NOMO-1 treated with DMSO at 0.1 percent for 48 hours (cell line): ENCODE measurements around the gene APOB.
"Not testable (repeated sequence)": the region's sequence is repeated elsewhere in the genome, so short reads cannot be mapped to it uniquely, and the experiment has no call there.

ENCODE experiments used
- DNase-seq: peaks from one replicate; lab custom pipeline; 2025; ENCODE audit not compliant: unreplicated experiment; lab: John Stamatoyannopoulos, UW

APOB gene

DNA sequence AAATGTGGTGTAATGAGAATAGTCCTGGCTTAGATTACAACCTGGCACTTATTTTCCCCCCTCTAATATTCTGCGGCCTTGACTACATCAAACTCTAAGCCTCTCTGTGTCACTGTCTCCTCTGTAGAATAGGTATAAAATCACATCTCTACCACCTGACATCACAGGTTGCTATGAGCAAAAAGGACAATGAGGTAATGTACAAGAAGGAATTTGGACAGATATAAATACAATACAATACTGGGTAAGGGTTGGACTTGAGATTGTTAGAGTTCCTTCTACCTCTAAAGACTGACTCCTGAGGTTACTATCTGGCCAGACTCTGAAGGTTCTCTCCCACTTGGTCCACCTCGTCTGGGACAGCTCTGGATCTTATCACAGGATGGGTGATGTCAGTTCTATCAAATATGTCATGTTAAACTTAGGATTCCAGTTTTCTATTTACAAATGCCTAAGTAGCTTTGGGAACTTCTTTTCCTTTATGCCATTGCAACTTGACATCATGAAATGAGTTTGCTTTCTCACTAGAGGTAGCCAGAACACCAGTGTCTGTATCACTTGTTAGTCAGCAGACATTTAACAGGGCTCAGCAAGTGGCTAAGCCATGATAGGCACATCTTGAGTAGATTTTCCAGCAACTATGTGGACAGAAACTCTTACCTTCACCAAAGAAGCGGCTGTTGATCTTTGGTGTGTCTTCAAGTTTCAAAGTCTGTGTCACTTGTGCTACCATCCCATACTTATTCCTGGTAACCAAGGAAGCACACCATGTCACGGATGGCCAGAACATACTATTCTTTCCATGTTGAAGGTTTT lies 9.5 kb downstream of the APOB start:
- no peak for DNase-seq

DNA sequence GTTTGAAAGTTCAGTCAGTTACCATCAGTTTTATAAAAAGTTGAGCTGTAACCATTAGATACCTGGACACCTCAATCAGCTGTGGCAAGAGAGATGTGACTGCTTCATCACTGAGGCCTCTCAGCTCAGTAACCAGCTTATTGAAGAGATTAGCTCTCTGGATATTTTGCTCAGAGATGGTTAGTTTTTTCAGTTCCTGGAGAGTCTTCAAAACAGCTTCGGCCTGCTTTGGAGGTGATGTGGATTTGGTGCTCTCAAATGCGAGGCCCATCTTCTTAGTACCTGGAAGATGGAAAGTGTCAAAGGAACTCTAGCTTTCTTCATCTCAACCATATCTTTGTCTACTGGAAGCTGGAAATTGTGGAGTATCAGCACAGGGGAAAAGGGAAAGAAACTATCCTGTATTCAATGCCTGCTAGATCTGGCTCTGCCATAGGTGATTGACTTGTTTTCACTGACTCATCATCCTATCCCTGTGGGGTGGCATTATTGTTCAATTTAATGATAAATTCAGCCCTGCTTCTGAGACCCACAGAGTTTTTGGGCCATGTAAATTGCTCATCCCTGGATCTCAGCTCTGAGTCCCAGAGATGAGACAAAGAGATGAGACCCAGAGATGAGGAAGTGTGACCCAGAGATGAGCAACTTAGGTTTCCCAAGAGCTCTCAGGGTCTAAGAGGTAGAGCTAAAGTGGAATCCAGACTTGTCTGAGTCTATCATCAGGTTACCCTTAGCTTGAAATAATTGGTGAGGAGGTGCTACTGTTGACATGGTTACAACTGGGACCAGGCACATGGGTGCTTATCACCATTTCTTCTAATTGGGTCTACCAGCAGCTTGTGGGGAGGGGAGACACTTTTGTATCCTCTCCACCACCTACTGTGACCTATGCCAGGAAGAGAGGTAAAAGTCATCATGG lies 10.4 kb downstream of the APOB start:
- no peak for DNase-seq

DNA sequence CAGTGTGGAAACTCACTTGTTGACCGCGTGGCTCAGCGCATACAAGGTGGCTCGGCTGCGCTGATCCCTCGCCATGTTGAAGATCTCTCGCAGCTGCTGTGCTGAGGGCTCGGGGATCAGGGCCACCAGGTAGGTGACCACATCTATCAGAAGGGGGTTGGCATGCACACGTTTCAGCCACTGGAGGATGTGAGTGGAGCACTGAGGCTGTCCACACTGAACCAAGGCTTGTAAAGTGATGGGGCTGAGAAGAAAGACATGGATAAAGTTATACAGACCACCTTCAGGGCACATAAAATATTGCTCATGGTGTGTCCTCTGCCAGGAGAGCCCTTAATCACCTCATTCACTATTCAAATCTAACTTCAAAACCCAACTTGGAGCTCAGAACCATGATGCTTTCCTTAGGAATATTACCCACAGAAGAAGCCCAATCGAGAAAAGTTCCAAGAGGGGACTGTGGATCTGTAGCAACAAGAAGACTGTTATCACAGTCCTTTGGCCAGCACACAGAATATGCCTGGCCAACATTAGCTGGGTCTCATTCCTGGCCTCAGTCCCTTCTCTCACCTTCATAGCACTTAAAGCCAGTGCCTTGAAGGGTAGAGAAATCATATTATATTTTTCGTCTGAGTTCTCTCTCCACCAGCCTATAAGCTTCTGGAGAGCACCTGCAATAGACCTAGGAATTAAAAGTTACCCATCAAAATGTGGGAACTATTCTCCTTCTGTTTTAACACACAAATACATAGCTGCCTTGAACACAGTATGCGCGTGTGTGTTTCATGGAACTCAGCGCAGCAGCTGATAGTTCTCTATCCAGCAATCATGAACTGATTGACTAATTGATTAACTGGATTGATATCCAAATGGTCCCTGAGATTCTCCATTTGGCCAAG lies 11.3 kb downstream of the APOB start:
- no peak for DNase-seq

DNA sequence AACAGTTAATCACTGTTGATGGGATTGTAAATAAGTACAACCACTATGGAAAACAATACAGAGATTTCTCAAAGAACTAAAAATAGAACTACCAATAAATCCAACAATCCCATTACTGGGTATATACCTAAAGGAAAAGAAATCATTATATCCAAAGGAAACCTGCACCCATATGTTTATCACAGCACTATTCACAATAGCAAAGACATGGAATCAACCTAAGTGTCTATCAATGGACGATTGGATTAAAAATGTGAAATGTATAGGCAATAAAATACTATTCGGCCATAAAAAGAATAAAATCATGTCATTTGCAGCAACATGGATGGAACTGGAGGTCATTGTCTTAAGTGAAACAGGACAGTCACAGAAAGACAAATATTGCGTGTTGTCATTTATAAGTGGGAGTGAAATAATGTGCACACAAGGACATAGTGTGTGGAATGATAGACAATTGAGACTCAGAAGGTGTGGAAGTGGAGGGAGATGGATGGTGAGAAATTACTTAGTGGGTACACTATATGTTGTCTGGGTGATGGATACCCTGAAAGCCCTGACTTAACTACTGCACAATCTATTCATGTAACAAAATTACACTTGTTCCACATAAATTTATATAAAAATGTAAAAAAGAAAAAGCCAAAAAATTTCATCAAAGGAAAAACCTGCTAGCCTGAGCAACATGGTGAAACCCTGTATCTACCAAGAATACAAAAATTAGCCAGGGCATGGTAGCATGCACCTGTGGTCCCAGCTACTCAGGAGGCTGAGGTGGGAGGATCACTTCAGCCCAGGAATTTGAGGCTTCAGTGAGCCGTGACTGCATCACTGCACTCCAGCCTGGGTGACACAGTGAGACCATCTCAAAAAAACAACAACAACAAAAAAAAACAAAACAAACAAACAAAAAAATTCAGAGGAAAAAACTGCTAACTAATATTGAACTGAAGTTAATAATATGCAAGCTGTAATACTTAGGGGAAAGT lies 12.6 kb downstream of the APOB start:
- DNase-seq, result no peak

DNA sequence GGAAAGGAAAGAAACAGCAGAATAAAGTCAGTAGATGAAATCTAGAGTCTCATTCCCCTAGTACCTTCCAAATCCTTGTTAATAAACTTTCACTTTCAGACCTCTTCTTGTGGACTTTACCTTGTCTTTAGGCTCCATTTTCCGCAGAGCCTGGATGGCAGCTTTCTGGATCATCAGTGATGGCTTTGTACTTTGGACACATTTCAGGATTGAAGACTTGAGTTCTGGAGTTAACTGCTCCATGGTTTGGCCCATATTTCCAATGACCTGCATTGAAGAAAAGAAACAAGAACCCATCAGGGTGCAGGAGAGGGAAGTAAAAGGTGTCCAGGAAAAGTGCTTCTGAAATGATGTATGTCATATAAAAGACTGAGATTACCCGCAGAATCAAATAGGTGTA lies 14.4 kb downstream of the APOB start:
- DNase-seq, result no peak

DNA sequence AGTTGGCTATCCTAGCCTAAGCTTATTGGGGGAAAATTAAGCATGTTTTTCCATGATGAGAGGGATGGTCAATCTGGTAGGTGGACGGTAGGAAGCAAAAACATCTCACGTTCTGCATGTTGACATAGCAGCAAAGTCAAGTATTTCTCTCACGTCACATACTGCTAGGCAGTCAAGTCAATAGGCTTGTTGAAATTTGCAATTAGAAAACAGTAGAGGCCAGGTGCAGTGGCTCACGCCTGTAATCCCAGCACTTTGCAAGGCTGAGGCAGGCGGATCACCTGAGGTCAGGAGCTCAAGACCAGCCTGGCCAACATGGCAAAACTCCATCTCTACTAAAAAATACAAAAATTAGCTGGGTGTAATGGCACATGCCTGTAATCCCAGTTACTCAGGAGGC lies 14.9 kb downstream of the APOB start:
- not testable (repeated sequence) for DNase-seq

DNA sequence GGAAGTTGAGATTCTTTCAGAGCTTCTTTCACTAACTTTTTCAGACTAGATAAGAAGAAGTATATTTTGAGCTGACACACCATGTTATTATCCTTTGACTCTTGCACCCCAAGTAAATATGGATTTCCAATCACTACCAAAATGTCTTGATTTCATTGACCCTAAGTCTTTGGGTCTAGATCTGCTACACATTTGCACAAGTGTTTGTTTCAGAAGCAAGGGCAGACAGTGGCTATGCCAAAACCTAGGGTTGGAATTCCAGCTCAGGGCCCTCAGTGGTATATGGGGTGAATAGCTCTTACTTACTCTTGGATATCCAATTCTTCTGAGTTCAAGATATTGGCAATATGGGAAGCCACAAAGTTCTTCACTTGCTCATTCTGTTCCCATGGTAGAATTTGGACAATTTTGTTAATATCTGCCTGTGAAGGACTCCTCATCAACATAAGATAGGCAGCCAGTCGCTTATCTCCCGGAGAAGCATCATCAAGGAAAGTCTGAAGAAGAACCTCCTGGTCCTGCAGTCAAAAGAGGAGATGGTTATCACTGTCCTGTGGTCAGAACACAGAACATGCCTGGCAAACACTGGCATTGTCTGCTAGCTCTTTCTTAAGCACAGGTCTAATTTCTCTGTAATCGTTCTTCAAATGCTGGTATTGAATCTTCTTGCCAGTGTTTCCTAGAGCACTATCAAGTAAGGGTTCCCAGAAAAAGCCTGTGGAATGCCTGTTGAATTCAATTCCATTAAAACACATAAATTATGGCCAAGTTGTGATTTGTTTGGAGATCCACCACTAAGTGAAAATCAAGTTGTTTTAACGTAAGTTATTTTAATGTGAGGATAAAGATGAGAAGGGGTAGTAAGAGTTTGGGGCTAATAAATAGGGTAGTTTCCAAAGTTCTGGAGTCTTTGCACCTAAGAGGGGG lies 15.6 kb downstream of the APOB start:
- no peak for DNase-seq

DNA sequence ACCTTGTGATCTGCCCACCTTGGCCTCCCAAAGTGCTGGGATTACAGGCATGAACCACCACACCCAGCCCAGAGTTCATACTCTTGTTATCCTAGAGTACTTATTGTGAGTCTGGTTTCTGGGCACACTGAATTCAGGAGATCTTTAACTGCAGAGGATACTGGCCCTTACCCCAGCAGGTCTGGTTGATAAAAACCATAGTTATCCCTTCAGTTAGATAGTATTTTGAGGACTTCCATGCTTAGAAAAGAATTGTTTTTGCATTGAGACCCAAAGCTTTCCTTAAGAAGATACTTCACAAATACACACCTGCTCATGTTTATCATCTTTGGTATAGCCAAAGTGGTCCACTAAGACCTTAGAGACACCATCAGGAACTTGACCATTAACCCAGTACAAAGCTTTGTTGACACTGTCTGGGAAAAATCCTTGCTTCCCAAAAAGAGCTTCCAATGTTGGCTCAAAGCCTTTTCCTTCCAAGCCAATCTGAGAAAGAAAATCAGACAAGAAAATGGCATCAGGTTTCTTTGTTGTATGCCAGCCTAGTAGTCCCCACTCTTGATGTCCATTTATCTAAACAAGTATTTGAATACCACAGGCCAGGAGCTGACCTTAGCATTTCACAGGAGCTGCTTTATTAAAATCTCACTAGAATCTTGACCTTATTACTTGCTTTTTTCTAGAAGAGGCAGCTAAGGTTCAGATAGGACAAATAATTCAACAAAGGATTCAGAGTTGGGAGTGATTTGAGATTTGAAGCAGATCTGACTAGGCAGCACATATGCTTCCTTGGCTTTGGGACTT lies 17.2 kb downstream of the APOB start:
- DNase-seq, result no peak

DNA sequence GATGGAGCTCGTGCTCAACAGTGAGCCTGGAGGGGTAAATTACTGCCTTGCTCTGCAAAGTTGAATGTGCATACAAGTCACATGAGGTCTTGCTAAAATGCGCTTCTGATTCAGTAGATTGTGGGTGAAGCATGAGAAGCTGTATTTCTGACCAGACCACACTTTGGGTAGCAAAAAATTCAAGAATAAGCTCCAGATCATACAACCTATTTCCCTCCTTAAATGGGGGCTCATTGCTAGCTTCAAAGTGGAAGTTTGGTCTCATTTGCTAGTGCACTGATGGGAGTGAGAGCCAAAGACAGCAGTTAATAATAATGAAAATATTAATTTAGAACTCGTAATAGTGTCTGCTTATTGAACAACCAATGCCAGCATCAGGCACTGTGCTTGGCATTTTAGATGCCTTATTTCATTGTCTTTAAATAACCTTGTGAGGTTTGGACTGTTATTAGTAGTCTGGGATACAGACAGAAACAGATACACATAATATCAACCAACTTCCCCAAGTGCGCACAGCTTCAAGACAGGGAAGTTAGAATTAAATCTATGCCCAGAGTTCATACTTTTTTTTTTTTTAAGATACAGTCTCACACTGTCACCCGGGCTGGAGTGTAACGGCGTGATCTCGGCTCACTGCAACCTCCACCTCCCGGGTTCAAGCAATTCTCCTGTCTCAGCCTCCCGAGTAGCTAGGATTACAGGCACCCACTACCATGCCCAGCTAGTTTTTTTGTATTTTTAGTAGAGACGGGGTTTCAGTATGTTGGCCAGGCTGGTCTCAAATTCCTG lies 18.0 kb downstream of the APOB start:
- DNase-seq, result no peak

DNA sequence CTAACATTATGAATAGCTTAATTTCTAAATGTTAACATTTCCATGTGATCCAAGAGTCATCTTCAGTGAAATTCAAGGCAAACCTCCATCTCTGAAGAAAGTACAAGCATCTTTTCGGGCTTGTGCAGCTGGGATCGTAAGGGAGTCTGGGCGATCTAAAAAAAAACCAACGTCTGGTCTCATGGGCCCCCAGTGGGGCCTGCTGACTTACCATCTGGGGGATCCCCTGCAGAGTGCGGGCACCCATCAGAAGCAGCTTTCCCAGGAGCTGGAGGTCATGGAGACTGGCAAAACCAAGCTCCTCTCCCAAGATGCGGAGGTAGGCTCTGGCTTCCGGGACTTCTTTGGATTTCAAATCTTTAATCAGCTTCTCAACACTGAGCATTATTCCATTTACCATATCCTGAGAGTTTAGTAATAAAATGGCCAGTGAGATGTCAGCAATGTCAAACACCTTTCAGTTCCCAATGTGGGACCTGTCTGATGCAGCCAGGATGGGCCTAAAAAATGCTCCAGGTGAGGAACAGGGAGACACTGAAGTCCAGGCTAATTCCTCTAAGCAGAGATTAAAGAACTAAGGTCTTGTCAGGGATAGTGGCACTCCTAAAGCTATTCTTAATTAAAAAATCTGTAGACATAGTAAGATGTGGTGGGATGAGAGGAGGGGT lies 19.0 kb downstream of the APOB start:
- no peak for DNase-seq

DNA sequence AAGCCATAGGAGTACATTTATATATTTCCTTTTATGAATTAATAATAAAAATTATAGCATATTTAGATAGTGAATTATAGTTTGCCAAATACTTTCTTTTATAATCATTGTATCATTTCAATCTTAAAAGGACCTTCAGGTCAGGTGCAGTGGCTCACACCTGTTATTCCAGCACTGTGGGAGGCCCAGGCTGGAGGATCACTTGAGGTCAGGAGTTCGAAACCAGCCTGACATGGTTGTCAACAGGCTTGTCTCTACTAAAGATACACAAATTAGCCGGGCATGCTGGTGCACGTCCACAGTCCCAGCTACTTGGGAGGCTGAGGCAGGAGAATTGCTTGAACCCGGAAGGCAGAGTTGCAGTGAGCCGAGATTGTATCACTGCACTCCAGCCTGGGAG lies 19.7 kb downstream of the APOB start:
- DNase-seq, result no peak

DNA sequence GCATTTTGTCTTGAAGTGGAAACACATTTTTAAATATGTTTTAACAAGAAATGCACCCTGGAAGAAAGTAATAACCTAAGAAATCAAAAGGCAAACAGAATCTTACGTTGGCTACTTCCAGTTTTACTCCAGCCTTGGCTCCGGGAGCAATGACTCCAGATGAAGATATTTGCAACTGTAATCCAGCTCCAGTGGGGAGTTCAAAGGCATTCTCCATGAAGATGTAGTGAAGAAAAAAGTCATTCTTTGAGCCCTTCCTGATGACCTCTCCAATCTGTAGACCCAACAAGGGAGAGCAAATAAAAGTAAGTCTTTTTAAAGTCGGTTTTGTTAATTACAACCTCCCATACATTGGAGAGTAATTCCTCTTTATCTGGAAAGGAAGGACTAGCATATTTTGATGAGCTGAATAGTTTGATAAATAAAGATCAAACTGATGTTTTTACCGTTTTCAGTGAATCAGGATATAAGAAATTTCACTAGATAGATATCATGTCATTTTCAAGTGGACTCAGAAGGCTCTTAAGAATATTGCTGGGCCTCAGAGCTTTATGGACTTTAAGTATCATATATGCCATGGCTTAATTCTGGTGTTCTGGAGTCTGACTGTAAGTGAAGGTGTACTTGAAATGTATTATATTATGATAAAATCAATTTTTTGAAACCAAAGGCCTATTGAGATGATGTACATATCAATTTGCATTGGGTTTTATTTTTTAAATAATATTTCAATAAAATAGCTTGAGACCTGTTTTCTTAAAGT lies 20.3 kb downstream of the APOB start:
- DNase-seq, result no peak

DNA sequence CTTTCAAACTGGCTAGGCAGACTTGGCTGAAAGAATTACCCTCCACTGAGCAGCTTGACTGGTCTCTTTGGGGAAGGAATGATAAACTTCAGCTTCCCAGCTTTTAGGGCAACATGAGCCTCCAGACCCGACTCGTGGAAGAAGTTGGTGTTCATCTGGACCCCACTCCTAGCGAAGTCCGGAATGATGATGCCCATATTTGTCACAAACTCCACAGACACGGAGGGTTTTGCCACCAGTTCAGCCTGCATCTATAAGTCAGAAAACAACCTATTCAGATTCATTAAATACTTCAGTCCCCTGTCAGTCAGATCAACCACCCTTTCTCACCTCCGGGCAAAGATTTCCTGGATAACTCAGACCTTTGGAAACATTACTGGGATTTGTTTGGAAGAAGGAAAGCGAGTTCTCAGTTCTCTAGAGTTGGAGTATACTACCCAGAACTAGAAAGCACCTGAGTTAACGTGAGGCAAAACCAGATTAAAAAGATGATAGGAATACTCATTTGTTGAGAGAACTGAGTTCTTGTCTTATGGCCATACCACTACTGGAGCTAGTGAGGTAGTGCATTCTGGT lies 21.0 kb downstream of the APOB start:
- no peak for DNase-seq

DNA sequence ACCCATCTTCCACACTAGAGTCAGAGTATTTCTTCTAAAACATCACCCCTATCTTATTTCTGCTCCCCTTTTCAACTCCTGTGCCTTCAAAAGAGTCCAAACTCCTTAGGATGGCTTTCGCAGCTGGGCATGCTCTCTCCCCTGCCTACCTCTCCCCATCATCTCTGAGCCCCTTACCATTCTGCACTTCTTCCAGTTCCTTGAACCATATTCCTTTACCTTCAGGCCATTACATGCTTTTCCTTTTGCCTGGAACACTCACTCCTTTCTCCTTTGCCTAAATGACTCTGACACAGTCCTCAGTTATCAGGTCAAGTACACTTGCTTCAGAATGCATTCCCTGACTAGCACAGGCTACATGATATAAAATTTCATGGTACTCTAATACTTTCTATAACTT lies 22.4 kb downstream of the APOB start:
- DNase-seq, result no peak

DNA sequence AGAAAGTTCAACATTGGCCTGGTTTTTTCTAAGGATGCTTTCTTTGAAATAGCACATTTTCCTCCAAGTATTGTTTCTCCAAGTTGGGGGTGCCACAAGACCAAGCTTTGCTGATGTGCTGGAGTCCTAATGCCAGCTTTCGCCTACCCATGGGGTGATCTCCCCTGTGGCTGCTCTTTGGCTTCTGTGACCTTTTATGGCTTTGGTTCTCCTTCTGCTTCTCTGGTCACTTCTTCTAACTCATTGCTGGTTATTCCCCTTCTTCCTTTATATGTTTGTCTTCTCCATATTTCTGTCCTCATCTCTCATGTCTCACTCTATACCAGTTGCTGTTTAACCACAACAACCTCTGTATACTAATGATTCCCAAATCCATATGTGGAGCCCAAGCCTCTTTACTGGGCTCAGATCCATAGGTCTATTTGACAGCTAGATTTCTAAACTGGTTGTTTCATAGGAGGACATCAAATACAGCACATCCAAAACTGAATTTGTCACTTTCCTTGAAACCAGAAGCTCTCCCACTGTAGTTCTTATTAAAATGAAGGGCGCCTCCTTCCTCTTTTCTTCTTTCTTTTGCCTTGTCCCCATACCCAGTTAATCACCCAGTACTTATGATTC lies 23.1 kb downstream of the APOB start:
- no peak for DNase-seq
